ENCODE results near the gene RINL. TPM values are rescaled to one million over a fixed set of nuclear protein-coding genes. Genes with fewer than 3 reads are reported as not detected.

RINL gene
- total RNA-seq, 1 donor from 2014 or later: 3.3 TPM

GRCh38 chr19:38850976-38851621 is 27.0 kb downstream of the RINL start:
- no peak for DNase-seq (ENCODE audit: extremely low read depth, low read depth, low spot score)

GRCh38 chr19:38850436-38850975 is 27.6 kb downstream of the RINL start:
- no peak for DNase-seq (ENCODE audit: extremely low read depth, low read depth, low spot score)

GRCh38 chr19:38849860-38850435 is 28.1 kb downstream of the RINL start, which contains the start of gene HNRNPL:
Gene HNRNPL, minus strand, starts transcription at chr19:38849986. Its CDS starts 20 bp downstream, at chr19:38849966.
- peak; percentile 100 for DNase-seq (ENCODE audit: extremely low read depth, low read depth, low spot score)

GRCh38 chr19:38849147-38849859 is 28.8 kb downstream of the RINL start:
- DNase-seq (ENCODE audit: extremely low read depth, low read depth, low spot score): peak; percentile 65

- DNase-seq (ENCODE audit: extremely low read depth, low read depth, low spot score): no peak
These were observed 29.6 kb downstream of the RINL start for GRCh38 chr19:38848299-38849146.

GRCh38 chr19:38846097-38846496 is 32.0 kb downstream of the RINL start:
- DNase-seq (ENCODE audit: extremely low read depth, low read depth, low spot score): no peak

- no peak for DNase-seq (ENCODE audit: extremely low read depth, low read depth, low spot score)
These were observed 32.6 kb downstream of the RINL start for GRCh38 chr19:38845374-38846024.

- no peak for DNase-seq (ENCODE audit: extremely low read depth, low read depth, low spot score)
These were observed 33.9 kb downstream of the RINL start for GRCh38 chr19:38844093-38844686.

- DNase-seq (ENCODE audit: extremely low read depth, low read depth, low spot score): no peak
These were observed 34.8 kb downstream of the RINL start for GRCh38 chr19:38843175-38843758.

GRCh38 chr19:38842439-38843174 is 35.5 kb downstream of the RINL start:
- no peak for DNase-seq (ENCODE audit: extremely low read depth, low read depth, low spot score)

GRCh38 chr19:38841787-38842438 is 36.2 kb downstream of the RINL start:
- no peak for DNase-seq (ENCODE audit: extremely low read depth, low read depth, low spot score)

GRCh38 chr19:38841180-38841766 is 36.8 kb downstream of the RINL start:
- DNase-seq (ENCODE audit: extremely low read depth, low read depth, low spot score): no peak

GRCh38 chr19:38840583-38840968 is 37.5 kb downstream of the RINL start:
- DNase-seq (ENCODE audit: extremely low read depth, low read depth, low spot score): no peak

- DNase-seq (ENCODE audit: extremely low read depth, low read depth, low spot score): no peak
These were observed 38.1 kb downstream of the RINL start for GRCh38 chr19:38839816-38840582.

- no peak for DNase-seq (ENCODE audit: extremely low read depth, low read depth, low spot score)
These were observed 38.9 kb downstream of the RINL start for GRCh38 chr19:38838986-38839761.

- no peak for DNase-seq (ENCODE audit: extremely low read depth, low read depth, low spot score)
These were observed 39.7 kb downstream of the RINL start for GRCh38 chr19:38838208-38838985.

All from glomerular endothelial cell (primary cell).